Measurements from ENCODE around the gene CNPPD1. TPM values are rescaled to one million over a fixed set of nuclear protein-coding genes. Genes with fewer than 3 reads are reported as not detected.

The CNPPD1 gene
- polyA plus RNA-seq, 1 experiment: 29.9 TPM

- CTCF ChIA-PET: interaction anchor here (1.0 to 2.6 kb wide), 3 partner anchors 50 to 300 kb away, joined by 3 to 9 read pairs (median 6); partner anchors contain the start of gene NHEJ1
- H3K9me3 ChIP-seq (ENCODE audit: control insufficient read depth, insufficient read depth, low read length): no peaks in the 10 kb centered on the region; the same call in none of the 2 replicates
- no peak overlapping the region for H3K27ac ChIP-seq (ENCODE audit: low read depth, low read length)
- TF ChIP-seq CTCF (IDR thresholded peaks at IDR 0.05; ENCODE audit: low read depth, low read length): no peak
- no peak overlapping the region for H3K4me3 ChIP-seq (ENCODE audit: low read depth, low read length)
- POLR2A ChIA-PET: interaction anchor here (0.6 to 3.6 kb wide), 2 partner anchors 9 to 156 kb away, joined by 4 to 37 read pairs; partner anchors contain the start of gene ABCB6
- DNase-seq (ENCODE audit: low read depth, low spot score): no peak
- H3K27me3 ChIP-seq (ENCODE audit: control insufficient read depth, insufficient read depth, low read length): no peaks in the 10 kb centered on the region
Measured at GRCh38 chr2:219209236-219210195, 32.8 kb upstream of the CNPPD1 start.

GRCh38 chr2:219207884-219208740, 31.4 kb upstream of the CNPPD1 start:
- Histone ChIP-seq H3K27me3 (ENCODE audit: control insufficient read depth, insufficient read depth, low read length) (no peaks in the 10 kb centered on the region), H3K27ac (ENCODE audit: low read depth, low read length) (peak overlapping the region; percentile 39), H3K4me3 (ENCODE audit: low read depth, low read length) (peak overlapping the region; percentile 83), H3K9me3 (ENCODE audit: control insufficient read depth, insufficient read depth, low read length) (no peaks in the 10 kb centered on the region; the same call in none of the 2 replicates)
- DNase-seq (ENCODE audit: low read depth, low spot score): no peak
- CTCF ChIA-PET: interaction anchor here (0.8 to 2.6 kb wide), 3 partner anchors 37 to 87 kb away, joined by 4 to 9 read pairs (median 6); partner anchors contain the start of gene NHEJ1
- TF ChIP-seq CTCF (IDR thresholded peaks at IDR 0.05; ENCODE audit: low read depth, low read length): no peak
- POLR2A ChIA-PET: interaction anchor here (0.5 to 3.6 kb wide), 6 partner anchors 10 to 181 kb away, joined by 3 to 37 read pairs (median 3); partner anchors contain the start of genes ABCB6, ANKZF1 and ATG9A

GRCh38 chr2:219207134-219207883, 30.6 kb upstream of the CNPPD1 start:
- ChIA-PET CTCF (interaction anchor here (1.8 to 2.6 kb wide), 3 partner anchors 48 to 88 kb away, joined by 5 to 9 read pairs (median 6); partner anchors contain the start of gene NHEJ1), POLR2A (interaction anchor here (0.5 to 3.6 kb wide), 11 partner anchors 8 to 181 kb away, joined by 3 to 37 read pairs (median 3); partner anchors contain the start of genes ABCB6, ANKZF1, ATG9A and CNPPD1)
- no peaks in the 10 kb centered on the region; the same call in none of the 2 replicates for H3K9me3 ChIP-seq (ENCODE audit: control insufficient read depth, insufficient read depth, low read length)
- no peak for DNase-seq (ENCODE audit: low read depth, low spot score)
- H3K27ac ChIP-seq (ENCODE audit: low read depth, low read length): peak overlapping the region; percentile 78
- H3K27me3 ChIP-seq (ENCODE audit: control insufficient read depth, insufficient read depth, low read length): no peaks in the 10 kb centered on the region
- no peak for TF ChIP-seq CTCF (IDR thresholded peaks at IDR 0.05; ENCODE audit: low read depth, low read length)
- peak overlapping the region; percentile 83 for H3K4me3 ChIP-seq (ENCODE audit: low read depth, low read length)

GRCh38 chr2:219206328-219207133, 29.8 kb upstream of the CNPPD1 start, which contains the start of gene ZFAND2B:
Gene ZFAND2B (plus strand): TSS chr2:219206782. CDS start chr2:219206988, 206 bp downstream.
- Histone ChIP-seq H3K27me3 (ENCODE audit: control insufficient read depth, insufficient read depth, low read length) (no peaks in the 10 kb centered on the region), H3K4me3 (ENCODE audit: low read depth, low read length) (peak within 1 kb of the TSS; percentile 83), H3K9me3 (ENCODE audit: control insufficient read depth, insufficient read depth, low read length) (peaks cover under 1% of the 10 kb centered on the region), H3K27ac (ENCODE audit: low read depth, low read length) (peak within 1 kb of the TSS; percentile 78)
- peak; percentile 69 for DNase-seq (ENCODE audit: low read depth, low spot score)
- ChIA-PET POLR2A (interaction anchor here (0.6 to 3.6 kb wide), 10 partner anchors 9 to 182 kb away, joined by 3 to 37 read pairs (median 4); partner anchors contain the start of genes ABCB6, CNPPD1, GLB1L and STK16), CTCF (interaction anchor here (0.6 to 2.6 kb wide), 8 partner anchors 30 to 308 kb away, joined by 3 to 9 read pairs (median 3); partner anchors contain the start of gene CNPPD1)
- TF ChIP-seq CTCF (IDR thresholded peaks at IDR 0.05; ENCODE audit: low read depth, low read length): no peak; the same call in 1 of the 2 replicates
